ENCODE results near the gene SLC39A1.

SLC39A1 gene

DNA sequence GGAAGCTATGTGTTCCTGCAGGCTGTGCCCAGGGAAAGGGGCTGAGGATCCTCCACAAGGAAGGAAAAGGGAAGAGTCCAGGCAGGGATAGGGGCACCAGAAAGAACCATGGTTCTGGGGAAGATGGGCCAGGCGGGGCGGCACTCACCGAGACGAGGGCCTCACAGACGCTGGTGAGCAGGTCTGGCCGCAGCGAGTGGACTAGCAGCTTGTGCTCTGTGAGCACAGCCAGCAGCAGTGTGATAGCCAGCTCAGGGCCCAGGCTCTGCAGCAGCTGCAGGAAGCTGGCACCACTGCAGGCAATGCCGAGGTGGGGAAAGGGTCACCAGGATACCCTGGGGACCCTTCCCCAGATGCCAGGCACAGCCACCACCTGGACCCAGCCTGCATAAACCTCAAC lies 22.6 kb downstream of the SLC39A1 start:
- Histone ChIP-seq H3K4me2 (no peak overlapping the region), H4K20me1 (ENCODE audit: insufficient read depth) (no peaks in the 10 kb centered on the region), H3K4me3 (IDR thresholded peaks at IDR 0.05; ENCODE audit: insufficient read depth, low read depth, low read length) (no peak overlapping the region), H2AFZ (ENCODE audit: low read depth) (no peak overlapping the region), H3K36me3 (ENCODE audit: insufficient read depth) (no peaks in the 10 kb centered on the region), H3K79me2 (ENCODE audit: insufficient read depth, low read depth) (peaks cover 19% of the 10 kb centered on the region; the same call in 1 of the 2 replicates), H3K27me3 (ENCODE audit: insufficient read depth, low read depth) (no peaks in the 10 kb centered on the region), H3K9ac (no peak overlapping the region), H3K27ac (no peak overlapping the region), H3K4me1 (ENCODE audit: low read depth, poor library complexity, severe bottlenecking) (peaks cover 11% of the 10 kb centered on the region)
- TF ChIP-seq, protein P1, sequence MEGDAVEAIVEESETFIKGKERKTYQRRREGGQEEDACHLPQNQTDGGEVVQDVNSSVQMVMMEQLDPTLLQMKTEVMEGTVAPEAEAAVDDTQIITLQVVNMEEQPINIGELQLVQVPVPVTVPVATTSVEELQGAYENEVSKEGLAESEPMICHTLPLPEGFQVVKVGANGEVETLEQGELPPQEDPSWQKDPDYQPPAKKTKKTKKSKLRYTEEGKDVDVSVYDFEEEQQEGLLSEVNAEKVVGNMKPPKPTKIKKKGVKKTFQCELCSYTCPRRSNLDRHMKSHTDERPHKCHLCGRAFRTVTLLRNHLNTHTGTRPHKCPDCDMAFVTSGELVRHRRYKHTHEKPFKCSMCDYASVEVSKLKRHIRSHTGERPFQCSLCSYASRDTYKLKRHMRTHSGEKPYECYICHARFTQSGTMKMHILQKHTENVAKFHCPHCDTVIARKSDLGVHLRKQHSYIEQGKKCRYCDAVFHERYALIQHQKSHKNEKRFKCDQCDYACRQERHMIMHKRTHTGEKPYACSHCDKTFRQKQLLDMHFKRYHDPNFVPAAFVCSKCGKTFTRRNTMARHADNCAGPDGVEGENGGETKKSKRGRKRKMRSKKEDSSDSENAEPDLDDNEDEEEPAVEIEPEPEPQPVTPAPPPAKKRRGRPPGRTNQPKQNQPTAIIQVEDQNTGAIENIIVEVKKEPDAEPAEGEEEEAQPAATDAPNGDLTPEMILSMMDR (conservative IDR thresholded peaks at IDR 0.05; ENCODE audit: low read depth, low read length) = no peak

DNA sequence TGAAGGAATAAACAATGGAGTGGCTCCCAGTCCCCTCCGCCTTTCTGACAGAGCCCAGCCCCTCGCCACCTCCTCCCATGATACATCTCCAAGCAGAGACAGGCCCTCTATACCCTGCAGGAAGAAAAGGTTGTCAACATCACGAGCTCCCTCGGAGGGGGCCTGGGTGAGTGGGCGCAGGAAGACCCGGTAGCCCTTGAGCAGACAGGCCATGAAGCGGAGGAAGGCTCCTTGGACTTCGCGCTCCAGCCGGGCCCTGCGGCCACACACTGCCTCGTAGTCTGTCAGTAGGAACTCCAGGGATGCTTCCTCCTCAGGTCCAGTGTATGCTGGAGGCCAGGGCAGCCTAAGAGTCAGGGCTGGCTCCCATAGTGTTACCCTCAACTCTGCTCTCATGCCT lies 23.9 kb downstream of the SLC39A1 start:
- H3K4me1 ChIP-seq (ENCODE audit: low read depth, poor library complexity, severe bottlenecking) = peaks cover 1% of the 10 kb centered on the region
- no peaks in the 10 kb centered on the region for H3K27me3 ChIP-seq (ENCODE audit: insufficient read depth, low read depth)
- no peak overlapping the region for H3K4me2 ChIP-seq
- H3K4me3 ChIP-seq (IDR thresholded peaks at IDR 0.05; ENCODE audit: insufficient read depth, low read depth, low read length) = no peak overlapping the region
- H3K27ac ChIP-seq = no peak overlapping the region
- no peak overlapping the region for H2AFZ ChIP-seq (ENCODE audit: low read depth)
- TF ChIP-seq, protein P1 (conservative IDR thresholded peaks at IDR 0.05; ENCODE audit: low read depth, low read length) = no peak
- H3K79me2 ChIP-seq (ENCODE audit: insufficient read depth, low read depth) = peaks cover 6% of the 10 kb centered on the region; the same call in 1 of the 2 replicates
- H4K20me1 ChIP-seq (ENCODE audit: insufficient read depth) = no peaks in the 10 kb centered on the region
- H3K36me3 ChIP-seq (ENCODE audit: insufficient read depth) = no peaks in the 10 kb centered on the region
- no peak overlapping the region for H3K9ac ChIP-seq

- no peak overlapping the region for H3K27ac ChIP-seq
- H3K4me2 ChIP-seq = no peak overlapping the region
- no peaks in the 10 kb centered on the region for H3K4me1 ChIP-seq (ENCODE audit: low read depth, poor library complexity, severe bottlenecking)
- no peaks in the 10 kb centered on the region for H4K20me1 ChIP-seq (ENCODE audit: insufficient read depth)
- no peak overlapping the region for H2AFZ ChIP-seq (ENCODE audit: low read depth)
- H3K27me3 ChIP-seq (ENCODE audit: insufficient read depth, low read depth) = no peaks in the 10 kb centered on the region
- H3K79me2 ChIP-seq (ENCODE audit: insufficient read depth, low read depth) = peaks cover 2% of the 10 kb centered on the region; the same call in 1 of the 2 replicates
- H3K36me3 ChIP-seq (ENCODE audit: insufficient read depth) = no peaks in the 10 kb centered on the region
- no peak overlapping the region for H3K9ac ChIP-seq
- no peak overlapping the region for H3K4me3 ChIP-seq (IDR thresholded peaks at IDR 0.05; ENCODE audit: insufficient read depth, low read depth, low read length)
- TF ChIP-seq, protein P1 (conservative IDR thresholded peaks at IDR 0.05; ENCODE audit: low read depth, low read length) = no peak
Observed at GRCh38 chr1:153938996-153939395, 24.3 kb downstream of the SLC39A1 start.

DNA sequence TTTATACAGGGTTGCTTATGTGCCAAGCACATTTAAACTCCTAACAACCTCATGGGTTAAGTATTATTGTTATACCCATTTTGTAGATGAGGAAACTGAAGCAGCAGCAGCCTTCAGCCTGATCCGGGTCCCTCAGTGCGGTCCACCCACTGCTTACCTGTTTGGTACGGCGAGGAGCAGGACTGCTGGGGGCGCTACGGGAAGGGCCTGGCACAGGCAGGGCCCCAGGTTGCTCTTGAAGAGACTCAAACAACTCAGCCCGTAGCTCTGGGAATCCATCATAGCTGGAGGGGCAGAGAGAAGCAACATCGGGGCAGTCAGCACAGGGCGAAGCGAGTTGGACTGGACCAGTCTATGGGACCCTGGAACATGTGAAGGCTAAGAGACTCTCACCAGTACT lies 26.0 kb downstream of the SLC39A1 start:
- no peaks in the 10 kb centered on the region for H3K4me1 ChIP-seq (ENCODE audit: low read depth, poor library complexity, severe bottlenecking)
- TF ChIP-seq, protein P1 (conservative IDR thresholded peaks at IDR 0.05; ENCODE audit: low read depth, low read length) = no peak
- H4K20me1 ChIP-seq (ENCODE audit: insufficient read depth) = no peaks in the 10 kb centered on the region
- no peaks in the 10 kb centered on the region; the same call in 1 of the 2 replicates for H3K79me2 ChIP-seq (ENCODE audit: insufficient read depth, low read depth)
- H3K27ac ChIP-seq = no peak overlapping the region
- H3K9ac ChIP-seq = no peak overlapping the region
- H3K36me3 ChIP-seq (ENCODE audit: insufficient read depth) = no peaks in the 10 kb centered on the region
- no peak overlapping the region for H3K4me2 ChIP-seq
- no peak overlapping the region for H2AFZ ChIP-seq (ENCODE audit: low read depth)
- H3K4me3 ChIP-seq (IDR thresholded peaks at IDR 0.05; ENCODE audit: insufficient read depth, low read depth, low read length) = no peak overlapping the region
- no peaks in the 10 kb centered on the region for H3K27me3 ChIP-seq (ENCODE audit: insufficient read depth, low read depth)
